Calu3 (cell line): Measurements from ENCODE around the gene ALPK3. TPM values are rescaled to one million over a fixed set of nuclear protein-coding genes. Genes with fewer than 3 reads are reported as not detected.

Source experiments
- BruUV-seq: library from RNA; stranded (reverse); fragments of 400-500 nt; replicated peaks from 2 replicates; lab custom pipeline; 2021; lab: Mats Ljungman, UMichigan
- CTCF ChIA-PET: fragments of 300-600 bp; sonication (Branson Sonifier 250); formaldehyde crosslinking; loops from one replicate; lab custom pipeline; 2022; ENCODE audit warnings: antibody characterized with exemption; lab: Charles Lee
- DNase-seq: peaks from one replicate; pipeline ENCODE4 v3.0.0; 2022
- H3K27ac Mint-ChIP-seq: one replicate; pipeline ENCODE4 v1.8.0; 2022; ENCODE audit warnings: mixed read lengths; ENCODE audit not compliant: unreplicated experiment
- H3K27me3 Mint-ChIP-seq: one replicate; pipeline ENCODE4 v1.8.0; 2022; ENCODE audit warnings: mixed read lengths; ENCODE audit not compliant: unreplicated experiment
- H3K36me3 Mint-ChIP-seq: one replicate; pipeline ENCODE4 v1.8.0; 2022; ENCODE audit warnings: mild to moderate bottlenecking, moderate library complexity, mixed read lengths; ENCODE audit not compliant: insufficient read depth, unreplicated experiment
- H3K4me1 Mint-ChIP-seq: one replicate; pipeline ENCODE4 v1.8.0; 2022; ENCODE audit warnings: mild to moderate bottlenecking, low read depth, mixed read lengths; ENCODE audit not compliant: unreplicated experiment
- H3K4me3 Mint-ChIP-seq: one replicate; pipeline ENCODE4 v1.8.0; 2022; ENCODE audit warnings: mild to moderate bottlenecking, low read depth, moderate library complexity, mixed read lengths; ENCODE audit not compliant: unreplicated experiment
- H3K9me3 Mint-ChIP-seq: one replicate; pipeline ENCODE4 v1.8.0; 2022; ENCODE audit warnings: low read depth, mixed read lengths; ENCODE audit not compliant: unreplicated experiment
- intact Hi-C: fragments of 100-400 bp; cut with micrococcal nuclease; formaldehyde crosslinking; loops from one replicate; pipeline ENCODE4 v1.10.0; 2022; ENCODE audit not compliant: unreplicated experiment
- total RNA-seq: library from RNA; stranded (reverse); gene quantifications from 2 replicates; pipeline ENCODE4 v1.2.3, GENCODE V29; 2022
- TF ChIP-seq, protein P1 (sequence below): fragments of 200-600 bp; IDR thresholded peaks from one replicate; pipeline ENCODE4 v1.8.0; 2022; ENCODE audit warnings: antibody characterized with exemption; ENCODE audit not compliant: unreplicated experiment

ALPK3 gene
- total RNA-seq, 1 experiment from 2014 or later: 4.6 TPM

- intact Hi-C loops: no loop called here
- Mint-ChIP-seq H3K36me3 (no peaks in the 10 kb centered on the region), H3K9me3 (no peaks in the 10 kb centered on the region), H3K27me3 (peaks cover 13% of the 10 kb centered on the region), H3K4me1 (no peaks in the 10 kb centered on the region), H3K27ac (no peak overlapping the region), H3K4me3 (no peak overlapping the region)
- CTCF ChIA-PET: no interaction called here
- TF ChIP-seq, protein P1, sequence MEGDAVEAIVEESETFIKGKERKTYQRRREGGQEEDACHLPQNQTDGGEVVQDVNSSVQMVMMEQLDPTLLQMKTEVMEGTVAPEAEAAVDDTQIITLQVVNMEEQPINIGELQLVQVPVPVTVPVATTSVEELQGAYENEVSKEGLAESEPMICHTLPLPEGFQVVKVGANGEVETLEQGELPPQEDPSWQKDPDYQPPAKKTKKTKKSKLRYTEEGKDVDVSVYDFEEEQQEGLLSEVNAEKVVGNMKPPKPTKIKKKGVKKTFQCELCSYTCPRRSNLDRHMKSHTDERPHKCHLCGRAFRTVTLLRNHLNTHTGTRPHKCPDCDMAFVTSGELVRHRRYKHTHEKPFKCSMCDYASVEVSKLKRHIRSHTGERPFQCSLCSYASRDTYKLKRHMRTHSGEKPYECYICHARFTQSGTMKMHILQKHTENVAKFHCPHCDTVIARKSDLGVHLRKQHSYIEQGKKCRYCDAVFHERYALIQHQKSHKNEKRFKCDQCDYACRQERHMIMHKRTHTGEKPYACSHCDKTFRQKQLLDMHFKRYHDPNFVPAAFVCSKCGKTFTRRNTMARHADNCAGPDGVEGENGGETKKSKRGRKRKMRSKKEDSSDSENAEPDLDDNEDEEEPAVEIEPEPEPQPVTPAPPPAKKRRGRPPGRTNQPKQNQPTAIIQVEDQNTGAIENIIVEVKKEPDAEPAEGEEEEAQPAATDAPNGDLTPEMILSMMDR: no peak
- no TSS peak for BruUV-seq
- no peak for DNase-seq
These were observed 76.5 kb downstream of the ALPK3 start for GRCh38 chr15:84893607-84894006.

- TF ChIP-seq, protein P1: no peak
- Mint-ChIP-seq H3K27ac (no peak overlapping the region), H3K36me3 (no peaks in the 10 kb centered on the region), H3K4me3 (no peak overlapping the region), H3K9me3 (no peaks in the 10 kb centered on the region), H3K4me1 (no peaks in the 10 kb centered on the region), H3K27me3 (peaks cover 13% of the 10 kb centered on the region)
- intact Hi-C loops: no loop called here
- DNase-seq: no peak
- CTCF ChIA-PET: no interaction called here
- no TSS peak for BruUV-seq
These were observed 77.7 kb downstream of the ALPK3 start for GRCh38 chr15:84894736-84895425.

DNA sequence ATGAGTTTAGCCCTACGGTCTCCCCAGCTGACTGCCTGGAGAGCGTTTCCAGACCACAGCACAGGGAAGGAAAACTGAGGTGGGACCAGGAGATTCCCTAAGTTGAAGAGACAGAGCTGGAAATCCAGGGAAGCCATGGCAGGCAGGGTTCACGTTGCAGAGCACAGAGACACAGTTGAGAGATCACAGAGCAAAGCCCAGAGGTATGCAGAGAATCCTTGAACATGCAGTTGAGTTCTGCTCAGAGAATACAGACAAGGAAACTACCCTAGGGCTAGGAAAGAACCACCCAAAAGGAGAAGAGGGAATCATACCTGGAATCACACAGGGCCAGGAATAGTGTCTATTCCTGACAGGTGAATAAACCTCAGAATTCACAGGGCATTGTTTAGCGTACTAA is 81.6 kb downstream of the ALPK3 start:
- intact Hi-C loops: no loop called here
- TF ChIP-seq, protein P1: no peak
- no peaks in the 10 kb centered on the region for H3K4me1 Mint-ChIP-seq
- H3K27me3 Mint-ChIP-seq: no peaks in the 10 kb centered on the region
- no peak overlapping the region for H3K4me3 Mint-ChIP-seq
- DNase-seq: no peak
- no peaks in the 10 kb centered on the region for H3K9me3 Mint-ChIP-seq
- CTCF ChIA-PET: interaction anchor here (1.0 kb wide), 1 partner anchor 13 kb away, joined by 4 read pairs; no protein-coding TSS in a partner anchor
- BruUV-seq: no TSS peak
- H3K36me3 Mint-ChIP-seq: no peaks in the 10 kb centered on the region
- H3K27ac Mint-ChIP-seq: no peak overlapping the region

- Mint-ChIP-seq H3K36me3 (no peaks in the 10 kb centered on the region), H3K4me1 (no peaks in the 10 kb centered on the region), H3K27me3 (no peaks in the 10 kb centered on the region), H3K9me3 (no peaks in the 10 kb centered on the region), H3K4me3 (no peak overlapping the region), H3K27ac (no peak overlapping the region)
- no TSS peak for BruUV-seq
- DNase-seq: no peak
- CTCF ChIA-PET: interaction anchor here (1.2 kb wide), 1 partner anchor 8 kb away, joined by 7 read pairs; no protein-coding TSS in a partner anchor
- TF ChIP-seq, protein P1: no peak
- intact Hi-C loops: no loop called here
These were observed 82.6 kb downstream of the ALPK3 start for GRCh38 chr15:84899750-84900149.
